Neutrophil (primary cell): ENCODE data around the gene ECM1.
A peak's percentile ranks its signal among the peaks of the same experiment; 100 is the strongest.

ENCODE experiments used
- H3K27ac ChIP-seq: fragments of 200-600 bp; sonication (generic); 2 replicates; pipeline ENCODE4 v1.5.1; 2016; ENCODE audit warnings: mild to moderate bottlenecking, moderate library complexity
- H3K27me3 ChIP-seq: fragments of 200-600 bp; sonication (generic); 2 replicates; pipeline ENCODE4 v1.6.0; 2016; ENCODE audit warnings: mild to moderate bottlenecking
- H3K36me3 ChIP-seq: fragments of 200-600 bp; sonication (generic); 2 replicates; pipeline ENCODE4 v1.5.1; 2017
- H3K4me1 ChIP-seq, 2 experiments: fragments of 200-600 bp in 1 of 2; sonication (generic) in 1 of 2; 1 replicate in 1 of 2; 2 replicates in 1 of 2; pipeline versions ENCODE4 v1.5.1 to v1.6.1; 2013 to 2016; ENCODE audit warnings: low read depth in 1 of 2, low read length in 1 of 2, mild to moderate bottlenecking in 1 of 2, moderate library complexity in 1 of 2; ENCODE audit not compliant: control insufficient read depth in 1 of 2, insufficient read depth in 1 of 2
- H3K4me3 ChIP-seq, 2 experiments: fragments of 200-600 bp in 1 of 2; sonication (generic) in 1 of 2; 1 replicate in 1 of 2; 2 replicates in 1 of 2; pipeline ENCODE4 v1.5.1; 2013 to 2016; ENCODE audit warnings: low read depth in 1 of 2, low read length in 1 of 2, mild to moderate bottlenecking in 1 of 2, moderate library complexity in 1 of 2
- H3K9me3 ChIP-seq: fragments of 200-600 bp; sonication (generic); 2 replicates; pipeline ENCODE4 v1.5.1; 2016
- CTCF ChIP-seq: fragments of 200-600 bp; sonication (generic); IDR thresholded peaks from 2 replicates; pipeline ENCODE4 v1.5.1; 2016; ENCODE audit warnings: antibody characterized with exemption

Gene ECM1

GRCh38 chr1:150560011-150560438, 52.1 kb downstream of the ECM1 start:
- peak overlapping the region; percentile 85 to 97 for H3K4me3 ChIP-seq
- H3K9me3 ChIP-seq, result no peaks in the 10 kb centered on the region
- no peaks in the 10 kb centered on the region for H3K27me3 ChIP-seq
- peak; percentile 95 for TF ChIP-seq CTCF
- peak overlapping the region; percentile 99 for H3K27ac ChIP-seq
- peaks cover 65 to 66% of the 10 kb centered on the region in 2 experiments for H3K4me1 ChIP-seq
- H3K36me3 ChIP-seq, result peaks cover 93% of the 10 kb centered on the region

- Histone ChIP-seq H3K4me3 (peak overlapping the region; percentile 85 to 97), H3K27ac (peak overlapping the region; percentile 99), H3K4me1 (peaks cover 71 to 73% of the 10 kb centered on the region in 2 experiments), H3K27me3 (no peaks in the 10 kb centered on the region), H3K9me3 (no peaks in the 10 kb centered on the region), H3K36me3 (peaks cover 90% of the 10 kb centered on the region)
- peak; percentile 89 for TF ChIP-seq CTCF
These were observed 52.8 kb downstream of the ECM1 start for GRCh38 chr1:150560576-150561253.

GRCh38 chr1:150561254-150561973, 53.5 kb downstream of the ECM1 start:
- H3K27me3 ChIP-seq, result no peaks in the 10 kb centered on the region
- no peaks in the 10 kb centered on the region for H3K9me3 ChIP-seq
- H3K4me1 ChIP-seq, result peaks cover 78 to 80% of the 10 kb centered on the region in 2 experiments
- H3K36me3 ChIP-seq, result peaks cover 89% of the 10 kb centered on the region
- TF ChIP-seq CTCF, result no peak
- H3K27ac ChIP-seq, result peak overlapping the region; percentile 99
- H3K4me3 ChIP-seq, result peak overlapping the region; percentile 85 to 97

- TF ChIP-seq CTCF, result no peak
- H3K36me3 ChIP-seq, result peaks cover 89% of the 10 kb centered on the region
- H3K4me1 ChIP-seq, result peaks cover 84 to 86% of the 10 kb centered on the region in 2 experiments
- H3K27ac ChIP-seq, result peak overlapping the region; percentile 99
- no peaks in the 10 kb centered on the region for H3K9me3 ChIP-seq
- H3K27me3 ChIP-seq, result no peaks in the 10 kb centered on the region
- peak overlapping the region; percentile 85 to 97 for H3K4me3 ChIP-seq
These were observed 54.1 kb downstream of the ECM1 start for GRCh38 chr1:150561974-150562445.

GRCh38 chr1:150562446-150563339, 54.8 kb downstream of the ECM1 start:
- H3K9me3 ChIP-seq, result no peaks in the 10 kb centered on the region
- H3K4me3 ChIP-seq, result peak overlapping the region; percentile 85 to 97
- H3K36me3 ChIP-seq, result peaks cover 87% of the 10 kb centered on the region
- H3K27me3 ChIP-seq, result no peaks in the 10 kb centered on the region
- H3K27ac ChIP-seq, result peak overlapping the region; percentile 99
- H3K4me1 ChIP-seq, result peaks cover 91 to 92% of the 10 kb centered on the region in 2 experiments
- no peak for TF ChIP-seq CTCF
